ENCODE measurements around the gene DYSF. TPM values are rescaled to one million over a fixed set of nuclear protein-coding genes. Genes with fewer than 3 reads are reported as not detected.

The DYSF gene
- total RNA-seq, 1 experiment from 2014 or later: 0.31 TPM

DNA sequence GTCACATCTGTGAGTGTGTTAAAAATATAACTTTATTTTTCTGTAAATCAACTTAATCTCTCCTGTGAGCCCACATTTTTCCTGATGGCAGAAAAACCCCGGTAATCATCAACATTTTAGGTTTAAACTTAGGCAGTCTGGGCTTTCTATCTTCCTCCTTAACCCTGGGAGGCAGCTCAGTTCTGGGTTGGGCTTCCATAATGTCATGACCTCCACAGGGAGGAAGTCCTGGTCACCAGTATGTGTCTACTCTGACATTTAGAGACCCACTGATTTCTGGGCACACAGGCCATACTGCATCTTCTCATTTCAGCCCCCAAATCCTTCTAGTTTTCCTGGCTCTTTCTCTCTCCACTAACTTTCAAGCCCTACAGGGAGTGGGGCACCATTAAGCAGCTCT lies 181.2 kb downstream of the DYSF start:
- CTCF ChIA-PET: no interaction called here

GRCh38 chr2:71635798-71636197 lies 182.4 kb downstream of the DYSF start:
- H3K27ac ChIP-seq (ENCODE audit: low read length): no peak overlapping the region
- in situ Hi-C loops (cut with HindIII; ENCODE audit: low pct_unique_long_range_greater_than_20kb, low sequenced_read_pairs): no loop called here
- no peak for TF ChIP-seq SIN3A (IDR thresholded peaks at IDR 0.05; ENCODE audit: borderline replicate concordance, insufficient read depth, low read depth, low read length)
- no peak for TF ChIP-seq CTCF (IDR thresholded peaks at IDR 0.05)
- no peak for TF ChIP-seq POLR2AphosphoS5 (IDR thresholded peaks at IDR 0.05; ENCODE audit: low read depth, low read length)
- H3K4me3 ChIP-seq (ENCODE audit: low read depth in 2 of 2, low read length in 2 of 2): no peak overlapping the region
- no peaks in the 10 kb centered on the region for H3K9me3 ChIP-seq (ENCODE audit: control insufficient read depth, insufficient read depth, low read depth, low read length)
- POLR2A ChIA-PET: no interaction called here
- ATAC-seq (no peak), DNase-seq (ENCODE audit: low read depth, low spot score) (no peak)
- H3K4me1 ChIP-seq (ENCODE audit: control insufficient read depth, insufficient read depth, low read length): no peaks in the 10 kb centered on the region
- H3K27me3 ChIP-seq (ENCODE audit: control insufficient read depth, insufficient read depth, low read length): 0 out of 2 replicates have a peak, but pooled peaks cover 2% of the 10 kb centered on the region
- BruUV-seq (replicated peaks): no TSS peak
- CTCF ChIA-PET: no interaction called here
- intact Hi-C loops (cut with micrococcal nuclease; ENCODE audit: unreplicated experiment): no loop called here
- no peaks in the 10 kb centered on the region for H3K36me3 ChIP-seq (ENCODE audit: control insufficient read depth, insufficient read depth, low read length)

More for the DNA sequence above, 181.2 kb downstream of the DYSF start:
- Histone ChIP-seq H3K4me1 (ENCODE audit: control insufficient read depth, insufficient read depth, low read length) (no peaks in the 10 kb centered on the region), H3K36me3 (ENCODE audit: control insufficient read depth, insufficient read depth, low read length) (no peaks in the 10 kb centered on the region), H3K9me3 (ENCODE audit: control insufficient read depth, insufficient read depth, low read depth, low read length) (no peaks in the 10 kb centered on the region), H3K27me3 (ENCODE audit: control insufficient read depth, insufficient read depth, low read length) (0 out of 2 replicates have a peak, but pooled peaks cover 2% of the 10 kb centered on the region), H3K4me3 (ENCODE audit: low read depth in 2 of 2, low read length in 2 of 2) (no peak overlapping the region), H3K27ac (ENCODE audit: low read length) (no peak overlapping the region)
- BruUV-seq (replicated peaks): no TSS peak
- intact Hi-C loops (cut with micrococcal nuclease; ENCODE audit: unreplicated experiment) (no loop called here), in situ Hi-C loops (cut with HindIII; ENCODE audit: low pct_unique_long_range_greater_than_20kb, low sequenced_read_pairs) (no loop called here)
- POLR2A ChIA-PET: no interaction called here
- TF ChIP-seq REST (IDR thresholded peaks at IDR 0.05; ENCODE audit: insufficient read depth in 1 of 2, low read depth in 2 of 2, low read length in 1 of 2) (no peak), CTCF (IDR thresholded peaks at IDR 0.05) (no peak), TCF7L2 (IDR thresholded peaks at IDR 0.05; ENCODE audit: low read depth, low read length) (no peak), SIN3A (IDR thresholded peaks at IDR 0.05; ENCODE audit: borderline replicate concordance, insufficient read depth, low read depth, low read length) (no peak), POLR2AphosphoS5 (IDR thresholded peaks at IDR 0.05; ENCODE audit: low read depth, low read length) (no peak)
- DNase-seq (ENCODE audit: low read depth, low spot score) (no peak), ATAC-seq (no peak)
